Thyroid gland (tissue), 4 donors: Measurements from ENCODE around the gene ZNF215.

Source experiments
- POLR2A ChIP-seq, 2 donors: fragments of 450-650 bp; IDR thresholded peaks; one replicate each; pipeline ENCODE4 v1.6.1; 2017; ENCODE audit warnings: antibody characterized with exemption in 2 of 2, mild to moderate bottlenecking in 2 of 2, moderate library complexity in 1 of 2
- TF ChIP-seq, protein P1 (sequence below), 6 experiments: fragments of 200-600 bp in 3 of 6; fragments of 450-650 bp in 3 of 6; sonication (generic) in 3 of 6; IDR thresholded peaks; one replicate each; pipeline ENCODE4 v1.5.1; 2016 to 2019; ENCODE audit warnings: antibody characterized with exemption in 6 of 6, mild to moderate bottlenecking in 2 of 6, inconsistent platforms in 1 of 6, moderate library complexity in 1 of 6

DNA sequence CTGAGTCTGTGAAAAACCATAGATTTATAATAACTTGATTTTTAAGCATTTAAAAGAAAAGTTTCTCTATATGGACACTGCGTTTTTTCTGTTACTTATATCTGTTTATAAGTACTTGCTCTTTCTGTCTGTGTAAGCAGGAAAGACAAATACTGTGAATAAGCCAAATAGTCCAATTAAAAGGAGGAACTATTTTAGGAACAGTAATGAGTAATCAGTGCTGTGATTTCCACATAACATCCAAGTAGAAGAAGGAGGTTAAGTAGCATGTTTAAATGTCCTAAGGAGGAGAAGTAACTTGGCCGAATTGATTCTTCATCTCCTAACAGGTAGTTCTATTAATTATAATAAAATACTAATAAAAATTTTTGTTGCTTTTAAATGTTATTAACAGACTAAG, 53.1 kb downstream of the ZNF215 start:
- TF ChIP-seq, protein P1, sequence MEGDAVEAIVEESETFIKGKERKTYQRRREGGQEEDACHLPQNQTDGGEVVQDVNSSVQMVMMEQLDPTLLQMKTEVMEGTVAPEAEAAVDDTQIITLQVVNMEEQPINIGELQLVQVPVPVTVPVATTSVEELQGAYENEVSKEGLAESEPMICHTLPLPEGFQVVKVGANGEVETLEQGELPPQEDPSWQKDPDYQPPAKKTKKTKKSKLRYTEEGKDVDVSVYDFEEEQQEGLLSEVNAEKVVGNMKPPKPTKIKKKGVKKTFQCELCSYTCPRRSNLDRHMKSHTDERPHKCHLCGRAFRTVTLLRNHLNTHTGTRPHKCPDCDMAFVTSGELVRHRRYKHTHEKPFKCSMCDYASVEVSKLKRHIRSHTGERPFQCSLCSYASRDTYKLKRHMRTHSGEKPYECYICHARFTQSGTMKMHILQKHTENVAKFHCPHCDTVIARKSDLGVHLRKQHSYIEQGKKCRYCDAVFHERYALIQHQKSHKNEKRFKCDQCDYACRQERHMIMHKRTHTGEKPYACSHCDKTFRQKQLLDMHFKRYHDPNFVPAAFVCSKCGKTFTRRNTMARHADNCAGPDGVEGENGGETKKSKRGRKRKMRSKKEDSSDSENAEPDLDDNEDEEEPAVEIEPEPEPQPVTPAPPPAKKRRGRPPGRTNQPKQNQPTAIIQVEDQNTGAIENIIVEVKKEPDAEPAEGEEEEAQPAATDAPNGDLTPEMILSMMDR (IDR thresholded peaks at IDR 0.05), result no peak
- TF ChIP-seq POLR2A (IDR thresholded peaks at IDR 0.05), result no peak
